OCI-LY1 (cell line): ENCODE measurements around the gene C16orf95.

ENCODE experiments used
- H2AFZ ChIP-seq: fragments of 200-600 bp; sonication (generic), shearing (Covaris generic); 2 replicates; pipeline ENCODE4 v1.6.0; 2014; ENCODE audit warnings: antibody characterized with exemption, mild to moderate bottlenecking, low read length
- H3F3A ChIP-seq: fragments of 200-600 bp; sonication (generic), shearing (Covaris generic); 2 replicates; pipeline ENCODE4 v1.6.0; 2014; ENCODE audit warnings: mild to moderate bottlenecking, antibody characterized with exemption, low read length, moderate library complexity; ENCODE audit not compliant: insufficient read depth
- H3K27ac ChIP-seq: fragments of 200-600 bp; sonication (generic); 2 replicates; pipeline ENCODE4 v1.5.1; 2014; ENCODE audit warnings: low read length, mixed run types, mild to moderate bottlenecking, low read depth; ENCODE audit not compliant: poor library complexity, severe bottlenecking
- H3K27me3 ChIP-seq: fragments of 200-600 bp; sonication (generic); 2 replicates; pipeline ENCODE4 v1.6.0; 2014; ENCODE audit warnings: antibody characterized with exemption, mild to moderate bottlenecking, low read length, moderate library complexity; ENCODE audit not compliant: insufficient read depth
- H3K36me3 ChIP-seq: fragments of 200-600 bp; sonication (generic); 2 replicates; pipeline ENCODE4 v1.6.1; 2014; ENCODE audit warnings: mild to moderate bottlenecking, antibody characterized with exemption, low read length, moderate library complexity, mixed read lengths; ENCODE audit not compliant: insufficient read depth
- H3K4me1 ChIP-seq: fragments of 200-600 bp; sonication (generic); 2 replicates; pipeline ENCODE4 v1.5.1; 2014; ENCODE audit warnings: mild to moderate bottlenecking, low read length, moderate library complexity; ENCODE audit not compliant: insufficient read depth, severe bottlenecking
- H3K4me2 ChIP-seq: fragments of 200-600 bp; sonication (generic), shearing (Covaris generic); 2 replicates; pipeline ENCODE4 v1.6.1; 2014; ENCODE audit warnings: low read length
- H3K4me3 ChIP-seq: fragments of 200-600 bp; sonication (generic); 2 replicates; pipeline ENCODE4 v1.5.1; 2014; ENCODE audit warnings: low read length, low read depth, mild to moderate bottlenecking, mixed read lengths; ENCODE audit not compliant: poor library complexity, severe bottlenecking
- H3K79me2 ChIP-seq: fragments of 200-600 bp; shearing (Covaris generic); 2 replicates; pipeline ENCODE4 v1.6.1; 2016; ENCODE audit warnings: mixed run types, low read length, mixed read lengths; ENCODE audit not compliant: insufficient read depth
- H3K9ac ChIP-seq: fragments of 200-600 bp; sonication (generic), shearing (Covaris generic); 2 replicates; pipeline ENCODE4 v1.6.1; 2014; ENCODE audit warnings: mild to moderate bottlenecking, low read length, mixed read lengths
- H3K9me2 ChIP-seq: fragments of 200-600 bp; sonication (generic), shearing (Covaris generic); 2 replicates; pipeline ENCODE4 v1.6.1; 2014; ENCODE audit warnings: low read depth, mild to moderate bottlenecking, low read length, mixed read lengths
- H3K9me3 ChIP-seq: fragments of 200-600 bp; shearing (Covaris generic); 2 replicates; pipeline ENCODE4 v1.6.1; 2014; ENCODE audit warnings: low read length, mixed read lengths
- H4K20me1 ChIP-seq: fragments of 200-600 bp; sonication (generic), shearing (Covaris generic); 2 replicates; pipeline ENCODE4 v1.6.0; 2016; ENCODE audit warnings: mild to moderate bottlenecking, low read length; ENCODE audit not compliant: insufficient read depth
- CTCF ChIP-seq: fragments of 200-600 bp; sonication (generic), shearing (Covaris generic); IDR thresholded peaks from 2 replicates; pipeline ENCODE4 v1.5.1; 2017; ENCODE audit warnings: mild to moderate bottlenecking, antibody characterized with exemption, low read length, moderate library complexity, mixed read lengths
- EZH2 ChIP-seq: fragments of 200-600 bp; sonication (generic), shearing (Covaris generic); IDR thresholded peaks from 2 replicates; pipeline ENCODE4 v1.8.0; 2017; ENCODE audit warnings: borderline replicate concordance, mixed run types, mild to moderate bottlenecking, antibody characterized with exemption, low read length, moderate library complexity, mixed read lengths

C16orf95 gene

GRCh38 chr16:87255866-87256265 lies 61.3 kb downstream of the C16orf95 start:
- Histone ChIP-seq H3K9me2 (no peaks in the 10 kb centered on the region), H3K9me3 (0 out of 2 replicates have a peak, but pooled peaks cover 3% of the 10 kb centered on the region), H3K4me3 (no peak overlapping the region), H3F3A (no peaks in the 10 kb centered on the region), H3K9ac (no peak overlapping the region), H3K4me1 (no peaks in the 10 kb centered on the region), H2AFZ (no peak overlapping the region), H3K27me3 (peaks cover 7% of the 10 kb centered on the region; the same call in 1 of the 2 replicates), H3K27ac (no peak overlapping the region), H3K36me3 (no peaks in the 10 kb centered on the region; the same call in 1 of the 2 replicates), H4K20me1 (no peaks in the 10 kb centered on the region), H3K4me2 (no peak overlapping the region), H3K79me2 (no peaks in the 10 kb centered on the region)
- no peak for TF ChIP-seq EZH2
- TF ChIP-seq CTCF, result no peak

- Histone ChIP-seq H3K27ac (no peak overlapping the region), H3K9me2 (no peaks in the 10 kb centered on the region), H3K9ac (no peak overlapping the region), H3K27me3 (0 out of 2 replicates have a peak, but pooled peaks cover 3% of the 10 kb centered on the region), H3K4me3 (no peak overlapping the region), H3K36me3 (no peaks in the 10 kb centered on the region), H4K20me1 (no peaks in the 10 kb centered on the region), H3K9me3 (no peaks in the 10 kb centered on the region), H3F3A (no peaks in the 10 kb centered on the region), H3K4me2 (no peak overlapping the region), H2AFZ (no peak overlapping the region), H3K79me2 (no peaks in the 10 kb centered on the region), H3K4me1 (no peaks in the 10 kb centered on the region)
- TF ChIP-seq EZH2 (no peak), CTCF (no peak)
Measured at GRCh38 chr16:87254734-87255133, 62.5 kb downstream of the C16orf95 start.

GRCh38 chr16:87254296-87254695 lies 62.9 kb downstream of the C16orf95 start:
- Histone ChIP-seq H2AFZ (no peak overlapping the region), H3K27ac (no peak overlapping the region), H4K20me1 (no peaks in the 10 kb centered on the region), H3K4me2 (no peak overlapping the region), H3K9ac (no peak overlapping the region), H3K4me3 (no peak overlapping the region), H3F3A (no peaks in the 10 kb centered on the region), H3K79me2 (no peaks in the 10 kb centered on the region), H3K9me2 (no peaks in the 10 kb centered on the region), H3K4me1 (no peaks in the 10 kb centered on the region), H3K9me3 (no peaks in the 10 kb centered on the region), H3K36me3 (no peaks in the 10 kb centered on the region), H3K27me3 (0 out of 2 replicates have a peak, but pooled peaks cover 3% of the 10 kb centered on the region)
- TF ChIP-seq CTCF, result no peak
- TF ChIP-seq EZH2, result no peak
